Measurements from ENCODE around the gene CIDEA. TPM values are rescaled to one million over a fixed set of nuclear protein-coding genes. Genes with fewer than 3 reads are reported as not detected.

Gene CIDEA
- total RNA-seq, 1 experiment from 2014 or later = 0.50 TPM

DNA sequence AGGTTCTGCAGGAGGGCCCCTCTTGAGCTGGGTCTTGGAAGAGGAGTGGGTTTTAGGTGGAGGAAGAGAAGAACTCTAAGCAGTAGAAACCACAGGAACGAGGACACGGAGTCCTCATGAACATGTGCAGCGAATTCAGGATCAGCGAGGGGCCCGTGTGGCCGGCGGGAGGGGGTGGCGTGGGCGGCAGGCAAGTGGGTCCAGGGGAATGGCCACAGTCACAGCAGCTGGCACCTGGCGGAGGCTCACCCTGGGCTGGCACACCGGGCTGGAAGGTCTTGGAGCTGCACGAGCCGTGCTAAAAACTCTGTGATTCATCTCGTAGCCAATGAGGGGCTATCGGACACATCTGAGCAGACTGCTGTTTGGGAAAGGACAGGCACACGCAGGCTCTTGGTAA, 18.0 kb upstream of the CIDEA start (continued):
- TF ChIP-seq, protein P1, sequence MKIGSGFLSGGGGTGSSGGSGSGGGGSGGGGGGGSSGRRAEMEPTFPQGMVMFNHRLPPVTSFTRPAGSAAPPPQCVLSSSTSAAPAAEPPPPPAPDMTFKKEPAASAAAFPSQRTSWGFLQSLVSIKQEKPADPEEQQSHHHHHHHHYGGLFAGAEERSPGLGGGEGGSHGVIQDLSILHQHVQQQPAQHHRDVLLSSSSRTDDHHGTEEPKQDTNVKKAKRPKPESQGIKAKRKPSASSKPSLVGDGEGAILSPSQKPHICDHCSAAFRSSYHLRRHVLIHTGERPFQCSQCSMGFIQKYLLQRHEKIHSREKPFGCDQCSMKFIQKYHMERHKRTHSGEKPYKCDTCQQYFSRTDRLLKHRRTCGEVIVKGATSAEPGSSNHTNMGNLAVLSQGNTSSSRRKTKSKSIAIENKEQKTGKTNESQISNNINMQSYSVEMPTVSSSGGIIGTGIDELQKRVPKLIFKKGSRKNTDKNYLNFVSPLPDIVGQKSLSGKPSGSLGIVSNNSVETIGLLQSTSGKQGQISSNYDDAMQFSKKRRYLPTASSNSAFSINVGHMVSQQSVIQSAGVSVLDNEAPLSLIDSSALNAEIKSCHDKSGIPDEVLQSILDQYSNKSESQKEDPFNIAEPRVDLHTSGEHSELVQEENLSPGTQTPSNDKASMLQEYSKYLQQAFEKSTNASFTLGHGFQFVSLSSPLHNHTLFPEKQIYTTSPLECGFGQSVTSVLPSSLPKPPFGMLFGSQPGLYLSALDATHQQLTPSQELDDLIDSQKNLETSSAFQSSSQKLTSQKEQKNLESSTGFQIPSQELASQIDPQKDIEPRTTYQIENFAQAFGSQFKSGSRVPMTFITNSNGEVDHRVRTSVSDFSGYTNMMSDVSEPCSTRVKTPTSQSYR (CRISPR knock-in tag; IDR thresholded peaks at IDR 0.05) = no peak
- TF ChIP-seq SP1 (CRISPR knock-in tag; conservative IDR thresholded peaks at IDR 0.05) (no peak), E2F5 (CRISPR knock-in tag; IDR thresholded peaks at IDR 0.05) (no peak), TCF7 (CRISPR knock-in tag; IDR thresholded peaks at IDR 0.05; ENCODE audit: low read depth) (no peak), ESRRA (CRISPR knock-in tag; IDR thresholded peaks at IDR 0.05; ENCODE audit: borderline replicate concordance) (no peak), NR2C2 (CRISPR knock-in tag; IDR thresholded peaks at IDR 0.05) (no peak), MYBL2 (CRISPR knock-in tag; IDR thresholded peaks at IDR 0.05) (no peak)

- TF ChIP-seq AR (CRISPR knock-in tag; IDR thresholded peaks at IDR 0.05) = no peak
- TF ChIP-seq ZNF423 (CRISPR knock-in tag; IDR thresholded peaks at IDR 0.05) = peak; percentile 97
- 0 out of 2 replicates have a peak, but pooled peaks have one; percentile 20 for TF ChIP-seq HMGXB4 (CRISPR knock-in tag; IDR thresholded peaks at IDR 0.05)
- TF ChIP-seq, protein P2, sequence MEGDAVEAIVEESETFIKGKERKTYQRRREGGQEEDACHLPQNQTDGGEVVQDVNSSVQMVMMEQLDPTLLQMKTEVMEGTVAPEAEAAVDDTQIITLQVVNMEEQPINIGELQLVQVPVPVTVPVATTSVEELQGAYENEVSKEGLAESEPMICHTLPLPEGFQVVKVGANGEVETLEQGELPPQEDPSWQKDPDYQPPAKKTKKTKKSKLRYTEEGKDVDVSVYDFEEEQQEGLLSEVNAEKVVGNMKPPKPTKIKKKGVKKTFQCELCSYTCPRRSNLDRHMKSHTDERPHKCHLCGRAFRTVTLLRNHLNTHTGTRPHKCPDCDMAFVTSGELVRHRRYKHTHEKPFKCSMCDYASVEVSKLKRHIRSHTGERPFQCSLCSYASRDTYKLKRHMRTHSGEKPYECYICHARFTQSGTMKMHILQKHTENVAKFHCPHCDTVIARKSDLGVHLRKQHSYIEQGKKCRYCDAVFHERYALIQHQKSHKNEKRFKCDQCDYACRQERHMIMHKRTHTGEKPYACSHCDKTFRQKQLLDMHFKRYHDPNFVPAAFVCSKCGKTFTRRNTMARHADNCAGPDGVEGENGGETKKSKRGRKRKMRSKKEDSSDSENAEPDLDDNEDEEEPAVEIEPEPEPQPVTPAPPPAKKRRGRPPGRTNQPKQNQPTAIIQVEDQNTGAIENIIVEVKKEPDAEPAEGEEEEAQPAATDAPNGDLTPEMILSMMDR (IDR thresholded peaks at IDR 0.05) = peak; percentile 93
- DNase-seq (ENCODE audit: low spot score) (peak; percentile 89), ATAC-seq (peak; percentile 98)
- H3K4me3 Mint-ChIP-seq = no peak overlapping the region
- POLR2A ChIA-PET = interaction anchor here (0.6 kb wide), 1 partner anchor 51 kb away, joined by 3 read pairs; no protein-coding TSS in a partner anchor
- no peaks in the 10 kb centered on the region for H3K36me3 Mint-ChIP-seq
- H3K4me1 Mint-ChIP-seq = no peaks in the 10 kb centered on the region
- H3K27ac Mint-ChIP-seq = no peak overlapping the region
- H3K9me3 Mint-ChIP-seq = peaks cover 10% of the 10 kb centered on the region
- CTCF ChIA-PET = interaction anchor here (0.5 to 2.1 kb wide), 34 partner anchors 9 to 582 kb away, joined by 3 to 32 read pairs (median 5); partner anchors contain the start of genes AFG3L2, ANKRD62 and CIDEA
- H3K27me3 Mint-ChIP-seq (ENCODE audit: low read depth) = peaks cover 6% of the 10 kb centered on the region
Measured at GRCh38 chr18:12236934-12237832, 17.0 kb upstream of the CIDEA start.
